GM19240 (cell line): ENCODE data around the gene DUSP22.

ENCODE experiments used
- DNase-seq: peaks from one replicate; pipeline ENCODE4 v3.0.0; 2011; ENCODE audit warnings: low spot score; ENCODE audit not compliant: insufficient read length

The DUSP22 gene

GRCh38 chr6:308768-309167 lies 16.5 kb downstream of the DUSP22 start:
- DNase-seq: no peak

DNA sequence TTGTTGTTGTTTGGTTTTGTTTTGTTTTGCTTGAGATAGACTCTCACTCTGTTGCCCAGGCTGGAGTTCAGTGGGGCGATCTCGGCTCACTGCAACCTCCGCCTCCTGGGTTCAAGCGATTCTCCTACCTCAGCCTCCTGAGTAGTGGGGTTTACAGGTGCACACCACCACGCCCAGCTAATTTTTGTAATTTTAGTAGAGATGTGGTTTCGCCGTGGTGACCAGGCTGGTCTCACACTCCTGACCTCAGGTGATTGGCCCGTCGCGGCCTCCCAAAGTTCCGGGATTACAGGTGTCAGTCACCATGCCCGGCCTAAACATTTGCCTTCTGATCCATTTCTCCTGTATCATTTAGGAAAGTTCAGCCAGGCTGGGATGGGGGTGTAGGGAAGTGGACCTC lies 17.7 kb downstream of the DUSP22 start:
- DNase-seq: no peak

- no peak for DNase-seq
Observed at GRCh38 chr6:310671-311070, 18.4 kb downstream of the DUSP22 start.

DNA sequence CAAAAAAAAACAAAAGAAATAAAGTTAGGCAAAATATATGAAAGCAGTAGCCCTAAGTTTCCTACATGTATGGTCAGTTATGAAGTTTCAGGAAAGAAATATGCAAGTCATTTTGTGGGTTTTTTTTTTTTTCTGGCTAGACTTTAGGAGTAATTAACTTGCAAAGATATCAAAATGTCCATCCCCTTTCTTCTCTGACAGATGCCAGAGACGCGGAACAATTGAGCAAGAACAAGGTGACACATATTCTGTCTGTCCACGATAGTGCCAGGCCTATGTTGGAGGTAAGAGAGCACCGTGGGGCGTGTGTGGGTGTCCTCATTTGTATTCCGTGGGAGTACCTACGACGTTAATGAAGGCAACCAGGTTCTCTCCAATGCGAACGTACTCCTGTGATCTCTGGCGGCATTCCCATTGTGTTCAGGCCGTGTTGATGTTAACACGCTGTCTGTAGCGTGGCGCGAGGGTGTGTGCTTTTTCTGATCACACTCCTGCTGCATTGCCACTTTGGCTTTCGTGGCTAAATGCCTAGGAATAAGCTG lies 19.5 kb downstream of the DUSP22 start:
- DNase-seq: no peak

GRCh38 chr6:313087-313486 lies 20.8 kb downstream of the DUSP22 start:
- DNase-seq: no peak

- no peak for DNase-seq
Observed at GRCh38 chr6:313917-314316, 21.6 kb downstream of the DUSP22 start.

- no peak for DNase-seq
Observed at GRCh38 chr6:314377-314776, 22.1 kb downstream of the DUSP22 start.

- DNase-seq: no peak
Observed at GRCh38 chr6:315226-315625, 22.9 kb downstream of the DUSP22 start.

DNA sequence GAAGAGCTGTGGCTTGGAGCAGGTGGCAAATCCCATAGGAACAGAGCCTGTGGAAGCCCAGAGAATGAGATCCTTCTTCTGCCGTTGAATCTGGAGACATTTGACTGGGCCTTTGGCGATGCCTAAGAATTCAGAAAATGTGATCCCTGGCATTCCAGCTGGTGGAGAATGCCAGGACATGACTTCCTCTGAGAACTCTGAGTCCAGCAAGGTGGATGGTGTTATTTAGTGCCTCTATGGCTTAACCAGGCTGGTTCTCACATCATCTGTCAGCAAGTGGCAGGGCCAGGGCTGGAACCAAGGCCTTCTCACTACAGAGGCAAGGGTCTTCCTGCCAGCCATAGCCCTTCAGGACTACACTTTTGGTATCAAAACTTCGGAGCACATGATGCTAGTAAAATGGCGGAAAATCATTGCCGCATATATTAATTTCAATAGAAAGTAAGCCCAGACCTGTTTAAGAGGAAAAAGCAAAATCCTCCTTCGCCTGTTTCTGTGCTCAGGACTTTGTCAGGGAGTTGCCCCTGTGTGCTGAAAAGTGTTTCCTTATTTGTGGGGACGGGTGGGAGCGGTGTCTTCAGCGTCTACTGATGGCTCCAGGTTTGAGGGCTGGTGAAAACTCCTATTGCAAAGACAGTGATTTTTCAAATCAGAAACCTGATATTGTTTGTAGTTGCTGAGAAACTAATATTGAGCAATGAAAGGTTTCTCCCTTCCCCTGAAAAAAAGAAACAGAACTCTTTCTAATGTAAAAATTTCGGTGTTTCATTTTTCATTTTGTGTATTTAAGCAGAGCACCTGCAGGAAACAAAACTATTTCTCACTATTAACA lies 23.9 kb downstream of the DUSP22 start:
- no peak for DNase-seq

DNA sequence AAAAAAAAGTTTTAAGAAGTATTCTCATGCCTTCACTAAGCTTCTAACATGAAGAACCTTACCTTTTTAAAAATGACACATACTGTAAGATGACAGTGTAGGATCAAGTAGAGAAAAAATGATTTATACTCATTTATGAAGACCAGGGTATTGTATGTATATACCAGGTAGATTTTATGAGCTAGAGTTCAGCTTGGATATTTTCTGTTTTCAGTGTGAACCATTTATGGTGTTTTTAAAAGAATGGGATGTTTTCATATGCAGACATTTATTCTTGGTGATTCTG lies 24.4 kb downstream of the DUSP22 start:
- DNase-seq: no peak

- no peak for DNase-seq
Observed at GRCh38 chr6:317060-317447, 24.8 kb downstream of the DUSP22 start.

GRCh38 chr6:317448-318144 lies 25.3 kb downstream of the DUSP22 start:
- DNase-seq: no peak

GRCh38 chr6:318243-318890 lies 26.1 kb downstream of the DUSP22 start:
- no peak for DNase-seq

- peak; percentile 69 for DNase-seq
Observed at GRCh38 chr6:319177-320131, 27.2 kb downstream of the DUSP22 start.

- no peak for DNase-seq
Observed at GRCh38 chr6:320351-321157, 28.3 kb downstream of the DUSP22 start.

DNA sequence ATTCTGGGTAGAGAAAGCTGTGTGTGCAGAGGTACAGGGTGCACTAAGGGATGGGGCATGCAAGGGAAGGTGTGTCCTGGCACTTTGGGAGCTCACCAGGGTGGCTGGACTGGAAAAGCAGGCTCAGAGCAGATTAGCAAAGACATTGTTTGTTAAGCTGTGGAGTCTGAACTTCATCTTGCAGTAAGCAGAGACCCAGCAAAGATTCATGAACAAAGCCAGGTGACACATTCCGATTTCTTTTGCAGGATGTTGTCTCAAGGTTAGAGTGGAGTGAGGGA lies 28.8 kb downstream of the DUSP22 start:
- DNase-seq: no peak

DNA sequence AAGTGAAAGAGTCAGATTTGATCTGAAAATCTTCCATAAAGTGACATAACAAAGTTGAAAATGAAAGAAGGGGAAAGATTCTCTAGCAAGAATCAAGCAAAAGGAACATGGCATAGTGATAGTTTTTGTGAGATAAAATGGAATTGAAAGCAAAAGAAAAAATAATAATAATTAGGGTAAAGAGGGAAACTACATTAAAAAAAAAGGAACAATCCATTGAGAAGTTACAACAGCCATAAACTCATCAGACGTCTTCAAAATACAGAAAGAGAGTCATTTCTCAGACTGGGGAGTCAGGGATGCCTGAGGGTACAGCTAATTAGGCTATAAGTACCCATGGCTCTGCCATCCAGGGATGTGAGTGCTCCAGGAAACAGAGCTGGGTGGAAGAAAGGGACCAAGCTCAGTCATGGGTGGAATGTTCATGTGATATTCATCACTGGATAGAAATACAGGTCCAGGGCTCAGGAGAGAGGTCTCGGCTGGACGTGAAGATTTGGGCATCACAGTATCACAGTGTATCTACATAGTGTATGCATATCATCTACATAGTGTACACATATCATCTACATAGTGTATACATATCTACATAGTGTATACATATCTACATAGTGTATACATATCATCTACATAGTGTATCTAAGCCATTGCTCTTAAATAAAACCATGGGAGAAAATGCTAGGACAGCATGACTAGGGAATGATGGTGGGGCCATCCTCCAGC lies 29.4 kb downstream of the DUSP22 start:
- DNase-seq: no peak

GRCh38 chr6:322259-322930 lies 30.1 kb downstream of the DUSP22 start:
- DNase-seq: no peak

- DNase-seq: no peak
Observed at GRCh38 chr6:322940-323729, 30.8 kb downstream of the DUSP22 start.
